GM19324 (cell line): Measurements from ENCODE around the gene DGKZ.
A peak's percentile ranks its signal among the peaks of the same experiment; 100 is the strongest.

ENCODE experiments used
- ATAC-seq: cut with Tn5 transposase; IDR thresholded peaks from one replicate; pipeline ENCODE4 v1.9.1; 2021; ENCODE audit warnings: mild to moderate bottlenecking, moderate library complexity; ENCODE audit not compliant: unreplicated experiment, low FRiP score

The DGKZ gene

GRCh38 chr11:46343520-46343919 lies 3.7 kb upstream of the DGKZ start:
- no peak for ATAC-seq

- no peak for ATAC-seq
These were observed 2.1 kb upstream of the DGKZ start for GRCh38 chr11:46345131-46345597.

GRCh38 chr11:46345881-46346484 lies 1.3 kb upstream of the DGKZ start:
- ATAC-seq: no peak

GRCh38 chr11:46347637-46348311 lies 511 bp downstream of the DGKZ start:
- no peak for ATAC-seq

- ATAC-seq: no peak
These were observed 1.5 kb downstream of the DGKZ start for GRCh38 chr11:46348566-46349401.

- ATAC-seq: no peak
These were observed 3.4 kb downstream of the DGKZ start for GRCh38 chr11:46350695-46351094.

GRCh38 chr11:46351148-46351547 lies 3.9 kb downstream of the DGKZ start:
- no peak for ATAC-seq

- no peak for ATAC-seq
These were observed 4.3 kb downstream of the DGKZ start for GRCh38 chr11:46351606-46352005.

GRCh38 chr11:46352063-46352841 lies 5.0 kb downstream of the DGKZ start:
- no peak for ATAC-seq

- no peak for ATAC-seq
These were observed 6.4 kb downstream of the DGKZ start for GRCh38 chr11:46353698-46354097.

- no peak for ATAC-seq
These were observed 9.7 kb downstream of the DGKZ start for GRCh38 chr11:46356924-46357482.

- ATAC-seq: no peak
These were observed 10.2 kb downstream of the DGKZ start for GRCh38 chr11:46357483-46357936.

GRCh38 chr11:46359953-46360352 lies 12.7 kb downstream of the DGKZ start:
- no peak for ATAC-seq

- ATAC-seq: no peak
These were observed 13.6 kb downstream of the DGKZ start for GRCh38 chr11:46360878-46361277.

- peak; percentile 81 for ATAC-seq
These were observed 14.3 kb downstream of the DGKZ start for GRCh38 chr11:46361283-46362155.

GRCh38 chr11:46362156-46363030 lies 15.1 kb downstream of the DGKZ start:
- no peak for ATAC-seq

- ATAC-seq: no peak
These were observed 15.8 kb downstream of the DGKZ start for GRCh38 chr11:46363031-46363407.

GRCh38 chr11:46363455-46364005 lies 16.3 kb downstream of the DGKZ start:
- ATAC-seq: no peak
